SJCRH30 (cell line): ENCODE results near the gene FOXD1. TPM values are rescaled to one million over a fixed set of nuclear protein-coding genes. Genes with fewer than 3 reads are reported as not detected.

Experiments used
- DNase-seq, 2 experiments: peaks; one replicate each; pipeline ENCODE4 v3.0.0-alpha.2; 2015 to 2020
- H3K27ac ChIP-seq: fragments of 250-450 bp; sonication (Bioruptor Pico); 2 replicates; pipeline ENCODE4 v1.5.1; 2020; ENCODE audit warnings: mild to moderate bottlenecking, moderate library complexity
- H3K27me3 ChIP-seq: fragments of 250-450 bp; sonication (Bioruptor Pico); 2 replicates; pipeline ENCODE4 v1.5.1; 2020; ENCODE audit warnings: mild to moderate bottlenecking, moderate library complexity
- H3K36me3 ChIP-seq: fragments of 250-450 bp; sonication (Bioruptor Pico); 2 replicates; pipeline ENCODE4 v1.5.1; 2020; ENCODE audit warnings: mild to moderate bottlenecking, moderate library complexity
- H3K4me1 ChIP-seq: fragments of 250-450 bp; sonication (Bioruptor Pico); 2 replicates; pipeline ENCODE4 v1.5.1; 2020; ENCODE audit warnings: mild to moderate bottlenecking, moderate library complexity
- H3K4me3 ChIP-seq: fragments of 250-450 bp; sonication (Bioruptor Pico); 2 replicates; pipeline ENCODE4 v1.5.1; 2020; ENCODE audit warnings: mild to moderate bottlenecking, moderate library complexity
- H3K9me3 ChIP-seq: fragments of 250-450 bp; sonication (Bioruptor Pico); replicated peaks from 2 replicates; pipeline ENCODE4 v1.5.1; 2020; ENCODE audit warnings: mild to moderate bottlenecking, moderate library complexity
- total RNA-seq: library from RNA; depleted of rRNA; stranded (reverse); fragments of >200 nt; shearing (Covaris generic); gene quantifications from 2 replicates; pipeline ENCODE4 v1.2.3, GENCODE V29; 2014

Gene FOXD1
- total RNA-seq, 1 experiment from 2014 or later, result 10.9 TPM

DNA sequence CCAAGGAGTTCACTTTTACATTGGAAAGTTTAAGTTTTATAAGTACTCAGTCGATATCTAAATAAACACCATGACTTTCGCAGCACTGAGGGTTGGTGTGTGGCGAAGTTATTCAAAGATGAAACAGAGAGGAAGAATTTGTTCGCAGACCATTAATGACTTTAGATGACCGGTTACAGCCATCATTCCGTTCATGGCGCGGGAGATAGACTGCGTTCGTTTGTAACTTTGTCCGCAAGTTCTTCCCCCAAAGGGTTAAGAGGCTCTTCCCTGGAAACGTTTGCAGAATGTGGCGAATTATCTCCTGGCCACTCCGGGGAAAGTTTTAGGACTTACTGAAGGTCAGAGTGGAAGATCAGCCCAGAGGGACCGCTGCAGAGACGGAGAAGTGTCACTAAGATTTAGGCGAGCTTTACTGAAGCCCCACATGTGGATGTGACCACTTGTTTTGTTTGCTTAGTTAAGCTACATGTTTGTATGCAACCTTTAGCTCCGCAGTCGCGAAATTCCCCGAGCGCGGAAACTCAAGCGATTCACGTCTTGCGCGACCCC, 2.2 kb upstream of the FOXD1 start:
- Histone ChIP-seq H3K9me3 (no peaks in the 10 kb centered on the region), H3K4me1 (no peaks in the 10 kb centered on the region), H3K4me3 (peak overlapping the region; percentile 53), H3K27me3 (peaks cover 7% of the 10 kb centered on the region), H3K27ac (no peak overlapping the region), H3K36me3 (no peaks in the 10 kb centered on the region)
- DNase-seq, result no peak

DNA sequence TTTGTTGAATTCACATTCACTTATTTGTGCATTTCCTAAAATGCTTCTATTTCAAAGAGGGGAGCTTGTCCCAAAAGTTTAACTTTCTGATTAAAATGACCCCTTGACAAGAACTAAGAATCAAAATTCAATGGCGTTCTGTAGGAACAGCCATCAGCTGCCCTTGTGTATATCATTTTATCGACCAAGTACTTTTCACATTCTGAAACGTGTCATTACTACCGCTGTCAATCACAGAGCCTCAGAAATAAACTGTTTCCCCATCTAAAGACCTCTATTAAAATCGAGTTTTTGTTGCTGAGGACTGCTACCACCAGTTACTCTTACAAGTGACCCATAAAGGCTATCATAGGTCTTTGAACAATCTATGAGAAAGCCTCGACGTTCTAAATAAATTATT, 1.6 kb upstream of the FOXD1 start:
- H3K4me3 ChIP-seq, result no peak overlapping the region
- H3K4me1 ChIP-seq, result no peaks in the 10 kb centered on the region
- no peaks in the 10 kb centered on the region for H3K36me3 ChIP-seq
- H3K27ac ChIP-seq, result no peak overlapping the region
- H3K9me3 ChIP-seq, result no peaks in the 10 kb centered on the region
- peaks cover 7% of the 10 kb centered on the region for H3K27me3 ChIP-seq
- DNase-seq, result no peak

DNA sequence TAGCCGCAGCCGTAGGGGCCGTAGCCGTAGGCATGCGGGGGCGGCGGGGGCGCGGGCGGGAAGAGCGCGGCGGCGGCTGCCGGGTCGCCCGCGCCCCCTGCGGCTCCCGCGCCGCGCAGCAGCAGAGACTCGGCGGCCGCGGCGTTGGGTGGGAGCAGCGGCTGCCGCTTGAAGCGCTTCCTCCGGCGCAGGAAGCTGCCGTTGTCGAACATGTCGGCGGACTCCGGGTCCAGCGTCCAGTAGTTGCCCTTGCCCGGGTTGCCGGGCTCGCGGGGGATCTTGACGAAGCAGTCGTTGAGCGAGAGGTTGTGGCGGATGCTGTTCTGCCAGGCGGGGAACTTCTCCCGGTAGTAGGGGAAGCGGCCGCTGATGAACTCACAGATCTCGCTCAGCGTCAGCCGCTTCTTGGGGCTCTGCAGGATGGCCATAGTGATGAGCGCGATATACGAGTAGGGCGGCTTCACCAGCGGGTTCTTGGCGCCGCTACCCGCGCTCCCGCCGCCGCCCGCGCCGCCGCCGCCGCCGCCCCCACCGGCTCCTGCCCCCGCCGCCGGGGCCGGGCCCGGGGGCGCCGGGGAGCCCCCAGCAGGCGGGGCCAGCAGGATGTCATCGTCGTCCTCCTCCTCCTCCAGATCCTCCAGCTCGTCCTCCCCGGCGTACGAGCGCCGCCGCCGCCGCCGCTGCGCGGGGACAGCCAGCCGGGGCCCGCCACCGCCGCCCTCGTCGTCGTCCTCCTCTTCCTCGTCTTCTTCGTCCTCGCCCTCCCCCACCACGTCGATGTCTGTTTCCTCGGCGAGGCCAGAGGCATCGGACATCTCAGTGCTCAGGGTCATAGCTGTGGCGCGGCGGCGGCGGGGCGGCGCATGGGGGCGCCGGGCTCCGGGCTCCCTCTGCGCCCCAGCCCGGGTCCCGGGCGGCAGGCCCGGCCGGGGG, 781 bp downstream of the FOXD1 start:
- Histone ChIP-seq H3K9me3 (no peaks in the 10 kb centered on the region), H3K4me3 (peak overlapping the region; percentile 96), H3K27me3 (peaks cover 7% of the 10 kb centered on the region; the same call in 1 of the 2 replicates), H3K36me3 (no peaks in the 10 kb centered on the region), H3K4me1 (no peaks in the 10 kb centered on the region), H3K27ac (peak overlapping the region; percentile 47; the same call in 1 of the 2 replicates)
- peak; percentile 61 to 72 for DNase-seq

DNA sequence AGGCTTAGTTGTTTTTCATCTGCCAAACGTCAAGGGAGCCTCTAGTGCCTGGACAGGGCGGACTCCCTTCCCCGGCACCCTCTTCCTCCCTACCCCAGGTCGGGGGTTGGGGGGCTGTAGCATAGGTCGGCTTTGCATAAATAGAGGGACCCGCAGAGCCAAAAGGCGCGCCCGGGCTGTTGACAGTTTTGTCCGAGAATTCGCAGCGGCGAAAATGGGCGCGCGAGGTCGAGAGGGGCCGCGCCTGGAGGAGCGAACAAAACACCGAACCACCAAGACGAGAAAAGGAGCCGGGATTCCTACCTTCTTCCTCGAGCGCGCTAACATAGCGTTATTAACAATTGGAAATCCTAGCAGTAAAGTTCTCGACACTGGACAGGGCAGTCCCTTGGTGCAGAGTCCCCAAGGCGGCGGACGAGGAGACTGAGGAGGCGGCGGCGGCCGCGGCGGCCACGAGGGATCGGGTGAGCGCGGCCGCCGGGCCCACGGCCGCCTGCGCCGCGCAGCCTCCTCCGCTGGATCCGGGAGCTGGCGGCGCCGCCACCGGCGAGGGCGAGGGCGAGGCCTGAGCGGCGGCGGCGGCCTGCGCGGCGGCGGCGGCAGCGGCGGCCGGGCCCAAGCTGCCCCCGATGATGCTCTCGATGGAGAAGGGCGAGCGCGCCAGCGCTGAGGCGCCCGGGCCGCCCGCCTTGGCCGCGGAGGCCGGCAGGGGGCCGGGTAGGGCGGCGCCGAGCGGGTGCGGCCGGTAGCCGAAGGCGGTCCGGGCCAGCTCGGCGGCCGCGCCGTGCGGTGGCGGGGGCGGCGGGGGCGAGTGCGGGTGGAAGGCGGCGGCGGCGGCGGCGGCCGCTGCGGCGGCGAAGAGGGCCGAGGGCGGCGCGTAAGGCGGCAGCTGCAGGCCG, 1.7 kb downstream of the FOXD1 start:
- Histone ChIP-seq H3K27me3 (peaks cover 7% of the 10 kb centered on the region; the same call in 1 of the 2 replicates), H3K4me1 (no peaks in the 10 kb centered on the region), H3K27ac (peak overlapping the region; percentile 13; the same call in 1 of the 2 replicates), H3K9me3 (no peaks in the 10 kb centered on the region), H3K4me3 (peak overlapping the region; percentile 96), H3K36me3 (no peaks in the 10 kb centered on the region)
- DNase-seq, result peak; percentile 36 to 56

DNA sequence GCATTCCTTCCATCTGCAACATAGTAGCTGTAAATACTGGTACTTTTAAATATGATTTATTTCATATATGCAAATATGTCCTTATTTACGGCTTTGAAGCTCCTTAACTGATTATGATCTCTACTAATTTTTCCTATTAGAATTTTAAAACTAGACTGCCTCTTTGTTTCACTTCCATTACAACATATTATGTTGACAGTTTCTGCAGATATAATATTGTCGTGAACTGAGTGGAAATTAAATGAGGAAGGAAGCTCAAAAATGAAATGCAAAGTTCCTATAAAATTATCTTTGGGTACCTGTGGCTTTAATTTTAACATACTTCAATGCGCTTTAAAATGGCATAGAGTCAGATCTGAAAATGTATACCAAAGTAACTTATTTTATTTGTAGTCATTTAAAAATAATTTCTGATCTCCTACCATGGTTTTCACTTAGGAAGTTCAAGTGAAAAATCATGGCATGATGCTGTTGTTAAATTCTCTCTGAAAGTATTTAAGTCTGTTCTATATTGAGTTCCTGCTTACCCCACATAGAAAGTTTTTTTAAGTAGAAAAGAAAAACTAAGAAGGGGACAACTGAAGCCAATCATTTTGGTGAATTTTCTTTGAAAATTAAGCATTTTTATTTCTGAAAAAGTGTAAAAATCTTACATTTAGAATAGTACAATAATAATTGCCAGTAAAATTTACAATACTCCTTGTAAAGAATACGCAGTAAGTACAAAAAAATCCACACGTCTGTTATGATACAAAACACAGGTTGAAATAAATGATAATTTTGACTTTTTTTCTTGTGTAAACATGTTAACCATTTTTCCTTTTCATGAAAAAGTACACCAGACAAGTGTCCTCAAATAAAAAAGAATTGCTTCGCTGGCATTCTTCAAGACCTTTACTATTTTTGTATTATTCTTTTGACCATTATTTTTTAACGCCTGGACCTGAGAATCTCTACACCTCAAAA, 2.6 kb downstream of the FOXD1 start:
- Histone ChIP-seq H3K4me1 (no peaks in the 10 kb centered on the region), H3K27me3 (peaks cover 7% of the 10 kb centered on the region; the same call in 1 of the 2 replicates), H3K9me3 (no peaks in the 10 kb centered on the region), H3K4me3 (peak overlapping the region; percentile 96), H3K36me3 (no peaks in the 10 kb centered on the region), H3K27ac (no peak overlapping the region; the same call in 1 of the 2 replicates)
- DNase-seq, result no peak

DNA sequence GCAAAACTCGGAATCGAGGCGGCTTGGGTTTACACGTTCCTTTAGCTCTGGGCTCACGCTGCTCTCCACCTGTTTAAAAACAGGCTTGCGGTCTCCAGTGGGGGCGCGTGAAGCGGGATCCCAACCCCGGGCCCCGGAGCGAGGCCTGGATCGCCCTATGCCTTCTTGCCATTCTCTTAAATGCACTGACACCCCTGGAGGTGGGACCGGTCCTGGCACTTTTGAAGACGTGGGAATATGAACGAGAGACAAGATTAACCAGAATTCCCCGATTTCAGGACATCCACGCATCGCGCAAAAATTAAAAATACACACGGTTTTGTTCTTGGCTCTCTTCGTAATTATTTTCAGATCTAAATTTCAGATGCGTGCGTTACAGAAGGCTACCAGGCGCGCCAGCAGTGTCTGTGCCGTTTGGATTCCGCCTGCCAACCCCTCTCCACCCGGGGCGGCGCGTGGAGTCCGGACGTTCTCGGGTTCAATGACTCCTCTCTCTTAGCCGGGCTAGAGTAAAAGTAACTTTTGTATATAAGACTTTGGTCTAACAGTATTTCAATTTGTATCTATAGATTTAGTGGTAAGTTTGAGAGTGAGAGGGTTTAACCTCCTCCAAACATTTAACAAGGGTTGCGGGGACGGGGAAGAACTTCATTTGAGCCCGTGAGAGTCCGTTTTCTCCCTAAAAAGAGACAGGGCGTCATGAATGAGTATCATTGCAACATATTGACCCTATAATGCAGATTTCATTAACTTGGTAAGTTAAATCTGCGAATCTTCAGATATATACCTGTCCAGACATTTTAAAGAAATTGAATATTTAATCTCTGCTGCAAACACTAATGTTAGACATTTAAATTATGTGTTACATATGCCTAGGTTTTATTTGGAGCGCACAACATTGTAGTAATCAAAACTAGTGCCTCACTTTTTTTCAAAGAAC, 3.8 kb downstream of the FOXD1 start:
- no peak for DNase-seq

DNA sequence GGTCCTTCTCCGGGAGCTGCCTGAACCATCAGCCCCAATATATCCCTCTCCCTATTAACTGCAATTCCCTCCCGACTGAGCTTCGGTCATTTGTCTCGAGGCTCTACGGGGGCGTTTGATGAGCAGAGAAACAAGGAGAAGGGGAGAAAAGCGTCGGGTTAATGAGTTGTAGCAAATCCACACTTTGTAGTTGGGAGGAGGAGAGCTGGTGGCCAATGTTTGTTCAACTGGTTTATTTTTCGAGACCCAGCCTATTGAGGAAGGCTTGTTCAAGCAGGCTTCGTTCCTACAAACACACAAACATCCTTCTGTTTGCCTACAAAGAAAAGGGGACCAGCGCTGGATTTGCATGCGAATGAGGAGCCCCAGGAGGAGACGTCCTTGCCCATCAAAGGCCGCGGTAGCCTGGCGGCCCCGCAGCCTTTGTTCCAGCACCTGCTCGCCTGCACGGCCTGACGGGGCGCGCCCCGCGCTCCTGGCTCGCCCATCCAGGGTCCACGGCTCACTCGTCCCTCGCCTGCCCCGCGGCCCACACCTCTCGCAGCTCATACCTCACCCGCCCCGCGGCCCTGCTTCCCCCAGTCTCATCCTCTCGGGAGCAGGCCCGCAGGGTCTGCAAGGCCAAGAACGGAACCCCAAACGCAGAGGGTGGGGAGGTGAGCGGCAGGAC, 4.6 kb downstream of the FOXD1 start:
- DNase-seq, result no peak
- Histone ChIP-seq H3K4me1 (no peaks in the 10 kb centered on the region), H3K36me3 (no peaks in the 10 kb centered on the region), H3K4me3 (no peak overlapping the region), H3K9me3 (no peaks in the 10 kb centered on the region), H3K27me3 (no peaks in the 10 kb centered on the region), H3K27ac (no peak overlapping the region)

More for the DNA sequence above, 3.8 kb downstream of the FOXD1 start:
- H3K4me1 ChIP-seq, result no peaks in the 10 kb centered on the region
- no peak overlapping the region for H3K27ac ChIP-seq
- no peaks in the 10 kb centered on the region for H3K36me3 ChIP-seq
- H3K9me3 ChIP-seq, result no peaks in the 10 kb centered on the region
- H3K27me3 ChIP-seq, result no peaks in the 10 kb centered on the region
- H3K4me3 ChIP-seq, result no peak overlapping the region

DNA sequence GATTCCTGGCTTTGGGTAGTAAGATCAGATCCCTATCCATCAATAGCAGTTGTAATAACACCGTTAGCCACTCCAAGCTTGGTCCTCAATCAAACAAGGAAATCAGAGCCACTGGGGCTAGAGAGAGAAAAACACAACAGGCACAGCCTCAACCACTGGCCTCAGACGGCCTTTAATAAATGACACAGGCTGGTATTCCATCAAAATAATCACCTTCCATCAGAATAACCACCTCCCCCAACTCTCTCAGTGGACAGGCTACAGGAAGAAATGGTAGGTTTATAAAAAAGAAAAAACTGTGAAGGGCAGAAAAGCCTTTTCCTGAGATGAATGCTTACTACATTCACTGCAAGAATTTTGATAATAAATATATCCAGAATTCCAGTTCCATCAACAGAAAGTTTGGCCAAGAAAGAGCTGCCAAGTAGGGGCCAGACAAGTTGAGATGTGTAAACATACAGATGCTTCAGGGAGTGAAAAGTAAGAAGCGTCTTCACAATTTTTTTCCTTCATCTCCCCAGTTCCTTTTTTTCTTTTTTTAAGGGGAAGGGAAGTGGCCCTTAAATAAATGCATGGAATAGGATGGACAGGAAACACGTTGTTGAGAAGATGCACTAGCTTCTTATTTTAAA, 5.5 kb downstream of the FOXD1 start:
- no peak for DNase-seq

DNA sequence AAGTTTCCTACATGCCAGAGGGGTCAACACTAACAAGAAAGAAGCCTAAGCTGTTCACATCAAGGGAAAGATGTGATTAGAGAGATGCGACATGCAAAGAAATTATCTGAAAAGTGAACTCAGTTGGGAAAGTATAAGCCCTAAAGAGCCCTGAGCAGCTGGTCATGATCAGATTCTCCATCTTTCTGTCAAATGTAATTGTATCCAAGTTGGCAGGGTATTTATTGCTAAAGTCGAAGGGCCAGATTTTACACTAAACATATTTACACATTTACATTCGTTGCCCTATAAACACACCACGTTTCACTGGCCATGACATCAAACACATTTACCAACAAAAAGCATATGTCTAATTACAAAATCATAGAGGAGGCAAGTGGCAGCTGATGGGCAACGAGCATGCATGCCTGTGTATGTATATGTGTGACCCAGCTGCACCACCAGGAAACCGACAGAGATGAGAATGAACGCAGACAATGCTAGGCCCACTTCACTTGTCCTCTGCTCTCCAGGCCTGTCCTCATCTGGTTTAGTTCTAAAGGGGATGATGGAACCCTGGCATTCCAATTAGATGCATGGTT, 6.3 kb downstream of the FOXD1 start:
- no peak for DNase-seq
- no peak overlapping the region for H3K27ac ChIP-seq
- no peaks in the 10 kb centered on the region for H3K9me3 ChIP-seq
- no peaks in the 10 kb centered on the region for H3K27me3 ChIP-seq
- no peaks in the 10 kb centered on the region for H3K4me1 ChIP-seq
- H3K36me3 ChIP-seq, result no peaks in the 10 kb centered on the region
- no peak overlapping the region for H3K4me3 ChIP-seq

More for the DNA sequence above, 5.5 kb downstream of the FOXD1 start:
- Histone ChIP-seq H3K4me1 (no peaks in the 10 kb centered on the region), H3K27me3 (no peaks in the 10 kb centered on the region), H3K27ac (no peak overlapping the region), H3K4me3 (no peak overlapping the region), H3K9me3 (no peaks in the 10 kb centered on the region), H3K36me3 (no peaks in the 10 kb centered on the region)

DNA sequence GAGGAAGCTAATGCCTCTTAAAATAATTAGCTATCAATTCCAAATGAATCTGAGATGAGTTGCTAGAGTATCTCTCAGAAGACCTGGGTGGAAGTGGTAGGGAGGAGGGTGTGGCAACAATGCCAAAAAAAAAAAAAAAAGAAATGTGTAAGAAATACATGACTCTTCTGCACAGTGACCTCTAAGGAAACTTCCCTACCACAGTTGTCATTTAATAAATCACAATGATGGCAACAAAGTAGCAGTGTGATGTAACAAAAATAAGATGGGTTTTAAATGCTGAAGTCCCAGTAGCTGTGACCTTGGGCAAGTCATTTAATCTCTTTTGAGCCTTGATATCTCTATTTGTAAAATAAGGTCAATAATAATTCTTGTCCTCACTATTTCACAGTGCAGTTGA, 7.2 kb downstream of the FOXD1 start:
- Histone ChIP-seq H3K36me3 (no peaks in the 10 kb centered on the region), H3K27me3 (no peaks in the 10 kb centered on the region)
- no peak for DNase-seq

DNA sequence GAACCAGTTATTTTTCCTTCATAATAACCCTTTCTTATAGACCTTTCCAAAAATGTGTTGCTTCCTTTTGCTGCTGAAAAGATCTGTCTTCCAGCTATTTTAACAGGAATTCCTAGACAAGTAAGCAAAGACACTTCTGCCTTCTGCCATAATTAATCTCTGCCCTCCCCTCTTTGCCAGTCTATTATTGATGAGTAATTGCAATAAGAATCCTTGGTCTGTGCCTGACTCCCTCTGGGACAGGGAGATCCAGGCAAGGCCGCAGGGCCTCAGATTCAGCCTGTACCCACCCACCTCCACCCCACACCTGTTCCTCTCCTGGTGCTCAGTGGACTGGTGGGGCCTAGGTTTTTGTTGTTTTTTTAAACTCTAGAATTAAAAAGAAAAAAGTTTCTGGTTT, 8.3 kb downstream of the FOXD1 start:
- H3K27me3 ChIP-seq, result no peaks in the 10 kb centered on the region

More for the DNA sequence above, 7.2 kb downstream of the FOXD1 start:
- no peaks in the 10 kb centered on the region for H3K9me3 ChIP-seq
- no peaks in the 10 kb centered on the region for H3K4me1 ChIP-seq
- no peak overlapping the region for H3K27ac ChIP-seq
- no peak overlapping the region for H3K4me3 ChIP-seq

More for the DNA sequence above, 8.3 kb downstream of the FOXD1 start:
- H3K4me3 ChIP-seq, result no peak overlapping the region
- DNase-seq, result no peak
- H3K4me1 ChIP-seq, result no peaks in the 10 kb centered on the region
- H3K27ac ChIP-seq, result no peak overlapping the region
- no peaks in the 10 kb centered on the region for H3K36me3 ChIP-seq
- no peaks in the 10 kb centered on the region for H3K9me3 ChIP-seq
